HG03575 (cell line): ENCODE data around the gene C9orf40.

Experiments used
- ATAC-seq: cut with Tn5 transposase; IDR thresholded peaks from one replicate; pipeline ENCODE4 v1.9.1; 2021; ENCODE audit not compliant: unreplicated experiment, insufficient number of reproducible peaks, low FRiP score; ENCODE audit errors: extremely low read depth

Gene C9orf40, protein sequence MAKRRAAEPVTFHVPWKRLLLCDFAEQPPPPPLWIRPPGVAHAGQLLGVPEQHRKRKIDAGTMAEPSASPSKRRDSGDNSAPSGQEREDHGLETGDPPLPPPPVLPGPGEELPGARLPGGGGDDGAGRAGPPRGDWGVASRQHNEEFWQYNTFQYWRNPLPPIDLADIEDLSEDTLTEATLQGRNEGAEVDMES

DNA sequence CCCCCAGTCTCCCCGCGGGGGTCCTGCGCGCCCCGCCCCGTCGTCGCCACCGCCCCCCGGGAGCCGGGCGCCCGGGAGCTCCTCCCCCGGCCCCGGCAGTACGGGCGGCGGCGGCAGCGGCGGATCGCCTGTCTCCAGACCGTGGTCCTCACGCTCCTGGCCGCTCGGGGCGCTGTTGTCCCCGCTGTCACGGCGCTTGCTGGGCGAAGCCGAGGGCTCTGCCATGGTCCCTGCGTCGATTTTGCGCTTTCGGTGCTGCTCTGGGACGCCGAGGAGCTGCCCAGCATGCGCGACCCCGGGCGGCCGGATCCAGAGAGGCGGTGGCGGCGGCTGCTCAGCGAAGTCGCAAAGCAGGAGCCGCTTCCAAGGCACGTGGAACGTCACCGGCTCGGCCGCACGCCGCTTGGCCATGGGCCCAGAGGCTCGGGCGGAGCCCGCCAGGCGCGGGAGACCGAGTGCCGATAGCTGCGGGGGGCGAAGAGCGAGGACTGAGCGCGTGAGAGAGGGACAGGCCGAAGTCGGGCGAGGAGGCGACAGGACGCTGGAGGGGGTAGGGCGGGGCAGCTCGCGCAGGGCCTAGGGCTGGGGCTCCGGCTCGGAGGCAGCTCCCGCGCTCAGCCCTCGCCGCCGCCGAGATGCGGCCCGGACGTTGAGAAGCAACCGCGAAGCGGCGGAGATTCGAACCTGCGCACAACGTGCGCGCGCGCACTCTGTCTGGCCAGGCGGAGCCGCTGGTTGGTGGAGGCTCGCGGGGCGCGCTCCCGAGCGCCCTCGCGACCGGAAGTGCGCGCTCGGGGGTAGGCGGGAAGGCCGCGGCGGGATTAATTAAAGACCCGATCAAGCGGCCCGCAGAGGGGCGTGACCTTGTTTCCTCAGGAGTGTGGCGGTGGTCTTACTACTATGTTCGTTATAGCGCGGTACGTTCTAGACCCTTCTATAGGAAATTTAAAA lies at the start of gene C9orf40:
Gene C9orf40, minus strand, starts transcription at position 712 of the 951 bp plus-strand sequence. Its CDS starts 301 bp downstream, at position 411.
- peak; percentile 69 for ATAC-seq

GRCh38 chr9:75001719-75002421 lies 49.2 kb upstream of the C9orf40 start:
- ATAC-seq, result no peak

DNA sequence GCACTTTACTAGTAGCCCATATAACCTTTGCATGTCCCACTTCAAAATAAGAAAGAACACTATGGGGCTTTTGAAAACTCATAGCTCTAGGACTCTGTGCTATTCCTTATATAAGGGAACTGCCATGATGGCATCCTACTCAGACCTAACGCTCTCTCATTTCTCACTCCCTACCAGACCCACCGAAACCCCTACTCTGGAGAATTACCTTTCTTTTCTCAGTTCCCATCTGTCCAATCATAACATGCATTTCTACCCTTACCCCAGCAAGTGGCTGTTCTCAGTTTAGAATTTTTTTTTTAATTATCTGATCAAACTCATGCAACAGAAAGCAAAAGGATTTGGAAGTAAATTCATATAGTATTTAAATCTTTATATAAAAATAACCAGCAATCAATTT lies 48.1 kb upstream of the C9orf40 start:
- ATAC-seq, result no peak

DNA sequence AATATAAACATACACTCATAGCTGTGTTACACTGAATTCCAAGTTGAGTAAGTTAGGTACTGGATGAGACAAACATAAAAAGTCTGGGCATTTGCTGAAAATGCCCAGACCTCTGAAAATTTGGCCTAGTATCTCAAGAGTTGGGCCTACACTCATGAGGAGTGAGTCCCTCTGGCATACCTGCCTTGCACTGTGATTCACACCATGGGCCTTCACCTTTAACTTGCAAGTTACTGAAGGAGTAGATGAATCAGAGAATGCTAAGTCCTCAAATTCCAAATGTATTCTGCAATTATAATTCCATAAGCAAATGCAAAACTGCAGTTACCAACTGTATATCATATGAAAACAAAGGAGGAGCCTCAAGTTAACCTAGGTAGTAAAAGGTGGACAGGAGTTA lies 32.3 kb upstream of the C9orf40 start:
- no peak for ATAC-seq

DNA sequence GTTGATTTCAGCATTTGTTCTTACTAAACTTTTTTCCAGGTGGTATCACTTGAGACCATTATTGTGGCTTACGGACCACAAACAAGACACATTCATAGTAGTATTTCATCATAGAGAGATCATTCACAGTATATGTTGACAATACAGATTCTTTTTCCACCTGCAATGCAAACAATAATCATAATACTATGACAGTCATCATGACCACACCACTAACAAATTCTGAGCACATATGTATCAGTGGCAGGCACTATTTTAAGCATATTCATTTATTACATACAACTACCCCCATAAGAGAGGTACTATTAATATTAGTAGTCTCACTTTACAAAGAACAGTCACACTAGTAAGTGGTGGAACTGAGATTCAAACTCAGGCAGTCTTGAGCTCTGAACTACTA lies 31.0 kb upstream of the C9orf40 start:
- ATAC-seq, result no peak

- ATAC-seq, result no peak
These were observed 27.1 kb upstream of the C9orf40 start for GRCh38 chr9:74979844-74980243.

- ATAC-seq, result no peak
These were observed 24.6 kb upstream of the C9orf40 start for GRCh38 chr9:74977287-74977686.

- ATAC-seq, result no peak
These were observed 22.8 kb upstream of the C9orf40 start for GRCh38 chr9:74975538-74975937.

GRCh38 chr9:74974558-74974957 lies 21.8 kb upstream of the C9orf40 start:
- no peak for ATAC-seq

- no peak for ATAC-seq
These were observed 21.0 kb upstream of the C9orf40 start for GRCh38 chr9:74973714-74974113.

DNA sequence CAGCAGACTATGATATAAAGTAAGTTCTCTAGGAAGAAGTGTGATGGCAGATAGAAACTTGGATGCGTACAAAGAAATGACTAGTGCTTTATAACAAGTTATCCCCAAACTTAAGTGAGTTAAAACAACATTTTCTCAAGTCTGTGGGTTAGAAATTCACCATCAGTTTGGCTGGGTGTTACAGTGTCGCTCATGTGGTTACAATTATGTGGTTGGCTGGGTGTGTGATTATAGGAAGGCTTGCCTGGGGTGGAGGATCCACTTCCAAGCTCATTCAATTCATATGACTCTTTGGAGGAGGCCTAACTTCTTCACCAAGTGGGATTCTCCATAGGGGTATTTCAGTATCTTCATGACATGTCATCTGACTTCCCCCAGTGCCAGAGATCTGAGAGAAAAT lies 10.3 kb upstream of the C9orf40 start:
- ATAC-seq, result no peak

DNA sequence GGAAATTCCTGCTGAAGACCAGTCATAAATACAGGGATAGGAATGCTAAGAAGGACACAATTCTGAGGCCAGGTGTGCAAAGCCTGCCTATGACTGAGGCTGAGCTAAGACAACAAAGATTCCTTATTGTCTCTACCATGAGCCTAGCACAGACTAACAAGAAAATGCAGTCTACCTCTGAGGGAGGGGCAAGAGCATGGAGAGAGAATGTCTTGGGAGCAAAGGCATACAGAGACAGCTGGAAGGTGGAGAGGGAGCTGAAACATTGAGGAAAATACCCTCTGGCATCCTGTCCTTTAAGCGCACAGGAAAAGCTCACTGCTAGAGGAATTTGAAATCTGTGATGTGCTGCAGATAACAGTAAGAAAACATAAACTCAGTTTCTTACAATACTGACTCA lies 8.8 kb upstream of the C9orf40 start:
- no peak for ATAC-seq

DNA sequence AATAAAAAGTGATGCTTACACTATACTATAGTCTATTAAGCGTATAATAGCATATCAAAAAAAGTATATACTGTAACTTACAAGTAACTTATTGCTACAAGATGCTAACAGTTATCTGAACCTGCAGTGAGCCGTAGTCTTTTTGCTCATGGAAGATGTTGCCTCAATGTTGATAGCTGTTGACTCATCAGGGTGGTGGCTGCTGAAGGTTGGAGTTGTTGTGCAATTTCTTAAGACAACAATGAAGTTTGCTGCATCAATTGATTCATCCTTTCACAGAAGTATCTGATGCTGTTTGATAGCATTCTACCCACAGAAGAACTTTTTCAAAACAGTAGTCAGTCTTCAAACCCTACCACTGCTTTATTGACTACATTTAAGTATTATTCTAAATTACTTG lies 7.8 kb upstream of the C9orf40 start:
- ATAC-seq, result no peak

DNA sequence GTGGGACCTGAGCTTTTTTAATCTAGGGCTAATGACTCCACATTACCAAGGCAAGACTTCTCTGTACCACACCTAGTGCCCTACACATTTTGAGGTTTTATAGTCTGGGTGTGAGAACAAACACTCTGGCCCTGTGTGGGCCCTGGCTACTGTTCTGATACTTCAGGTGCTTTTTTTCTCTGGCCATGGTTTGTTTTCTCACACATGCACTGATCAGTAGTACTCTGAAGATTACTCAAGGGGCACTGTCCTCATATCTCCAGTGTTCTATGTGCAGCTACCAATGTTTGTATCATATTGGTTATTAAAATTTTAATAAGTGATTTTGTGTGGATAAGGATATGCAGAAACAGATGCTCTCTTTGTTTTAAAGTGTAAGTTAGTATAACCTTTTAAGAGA lies 5.9 kb upstream of the C9orf40 start:
- no peak for ATAC-seq

GRCh38 chr9:74953235-74953751 lies 581 bp upstream of the C9orf40 start:
- peak; percentile 3 for ATAC-seq

DNA sequence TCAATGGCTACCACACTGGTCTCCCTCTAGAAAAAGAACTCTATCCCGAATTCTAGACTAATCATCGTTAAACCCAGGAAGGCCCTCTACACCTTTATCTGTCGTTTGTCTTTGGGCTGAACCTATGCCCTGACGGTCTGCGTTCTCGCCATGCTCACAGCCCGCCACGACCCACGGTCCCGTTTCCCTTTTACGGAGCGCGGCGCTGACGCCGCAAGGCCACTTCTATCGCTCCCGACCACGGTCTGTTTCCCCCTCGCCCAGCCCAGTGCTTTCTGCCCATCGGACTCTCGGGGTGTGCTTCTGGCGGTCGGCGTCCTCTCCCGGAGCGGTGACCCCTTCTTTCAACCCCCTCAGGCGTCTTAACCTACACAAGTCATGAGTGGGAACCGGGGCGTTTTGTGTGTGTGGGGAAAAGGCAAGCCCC lies 974 bp downstream of the C9orf40 start:
- no peak for ATAC-seq

GRCh38 chr9:74951107-74951720 lies 1.5 kb downstream of the C9orf40 start:
- ATAC-seq, result no peak

DNA sequence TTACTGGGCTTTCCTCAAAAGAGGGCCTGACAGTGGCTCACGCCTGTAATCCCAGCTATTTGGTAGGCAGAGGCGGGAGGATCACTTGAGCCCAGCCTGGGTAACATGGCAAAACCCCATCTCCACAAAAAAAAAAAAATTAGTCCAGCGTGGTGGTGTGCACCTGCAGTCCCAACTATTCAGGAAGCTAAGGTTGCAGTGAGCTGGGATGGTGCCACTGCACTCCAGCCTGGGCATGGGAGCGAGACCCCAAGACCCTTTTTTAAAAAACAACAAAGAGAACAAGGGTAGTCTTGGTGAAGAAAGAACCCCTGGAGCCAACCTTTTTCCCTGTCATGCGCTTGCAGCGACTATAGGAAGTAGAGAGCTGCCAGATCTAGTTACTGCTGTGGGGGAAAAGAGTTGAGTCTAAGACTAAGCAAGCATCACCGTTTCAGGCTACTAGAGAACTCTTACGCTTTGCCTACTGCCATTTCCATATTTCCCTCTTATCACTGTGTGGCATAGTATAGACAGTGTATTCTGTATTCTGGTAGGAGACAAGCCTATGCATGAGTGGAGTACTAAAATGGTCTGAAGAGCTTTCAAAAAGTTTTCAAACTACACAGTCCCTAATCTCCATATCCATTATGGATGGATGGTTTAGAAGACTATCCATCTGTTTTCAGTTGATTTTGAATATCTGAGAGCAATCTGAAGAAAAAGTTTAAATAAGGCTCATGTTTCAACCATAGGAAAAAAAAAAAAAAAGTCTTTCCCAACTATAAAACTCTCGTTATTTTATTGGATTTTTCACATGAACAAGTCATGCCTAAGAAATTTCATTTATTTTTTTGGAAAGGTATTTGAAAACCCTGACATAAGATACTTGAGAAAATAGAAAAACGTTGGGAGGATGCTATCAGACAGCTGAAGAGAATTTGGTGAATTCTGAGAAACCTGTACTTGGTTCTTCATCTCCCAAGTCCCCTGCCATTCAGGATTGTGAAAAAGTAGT lies 2.6 kb downstream of the C9orf40 start:
- ATAC-seq, result no peak
